Esophagus squamous epithelium (tissue), 5 donors: Measurements from ENCODE around the gene GNPAT. TPM values are rescaled to one million over a fixed set of nuclear protein-coding genes. Genes with fewer than 3 reads are reported as not detected.
A peak's percentile ranks its signal among the peaks of the same experiment; 100 is the strongest.
"Not testable (repeated sequence)": the region's sequence is repeated elsewhere in the genome, so short reads cannot be mapped to it uniquely, and the experiment has no call there.

ENCODE experiments used
- DNase-seq: peaks from one replicate; lab custom pipeline; 2025; lab: John Stamatoyannopoulos, UW
- H3K27ac ChIP-seq, 4 donors: fragments of 200-600 bp; sonication (generic); one replicate each; pipeline ENCODE4 v1.5.1; 2016 to 2019; ENCODE audit warnings: mild to moderate bottlenecking in 1 of 4
- H3K27me3 ChIP-seq, 4 donors: fragments of 200-600 bp; sonication (generic); 1 replicate in 3 of 4; 2 replicates in 1 of 4; pipeline versions ENCODE4 v1.5.1 to v1.6.0; 2017 to 2021; ENCODE audit warnings: antibody characterized with exemption in 1 of 4
- H3K36me3 ChIP-seq, 3 donors: fragments of 200-600 bp; sonication (generic); one replicate each; pipeline ENCODE4 v1.5.1; 2016 to 2019
- H3K4me1 ChIP-seq, 3 donors: fragments of 200-600 bp; sonication (generic); one replicate each; pipeline ENCODE4 v1.5.1; 2017 to 2019
- H3K4me3 ChIP-seq, 4 donors: fragments of 200-600 bp; sonication (generic); 1 replicate in 3 of 4; 2 replicates in 1 of 4; pipeline ENCODE4 v1.5.1; 2016 to 2019; ENCODE audit warnings: mild to moderate bottlenecking in 2 of 4, moderate library complexity in 1 of 4
- H3K9me3 ChIP-seq, 3 donors: fragments of 200-600 bp; sonication (generic); one replicate each; pipeline ENCODE4 v1.5.1; 2016 to 2019
- CTCF ChIP-seq, 6 experiments: fragments of 450-650 bp in 4 of 6; fragments of 200-600 bp in 2 of 6; sonication (generic) in 2 of 6; IDR thresholded peaks; one replicate each; pipeline ENCODE4 v1.5.1; 2016 to 2019; ENCODE audit warnings: antibody characterized with exemption in 6 of 6, mild to moderate bottlenecking in 4 of 6, moderate library complexity in 4 of 6
- POLR2A ChIP-seq, 4 donors: fragments of 450-650 bp; IDR thresholded peaks; one replicate each; pipeline ENCODE4 v1.6.1; 2017; ENCODE audit warnings: antibody characterized with exemption in 4 of 4, mild to moderate bottlenecking in 4 of 4, moderate library complexity in 3 of 4
- WGBS, 2 donors: methylation state at CpG; one replicate each; pipeline ENCODE4 v1.1.5; 2018; 5-methylcytosine and 5-hydroxymethylcytosine counted together
- intact Hi-C: fragments of 100-400 bp; cut with DNase I; formaldehyde crosslinking; loops from one replicate; pipeline ENCODE4 v1.15.0; 2022
- total RNA-seq, 4 donors: library from RNA; depleted of rRNA; stranded (reverse); fragments of >200 nt; gene quantifications; one replicate each; pipeline ENCODE4 v1.1.0, GENCODE V29; 2016
- donor health status: DM: yes; HTN: yes; CAD: no.

Gene GNPAT
- total RNA-seq, 4 donors from 2014 or later: 14.9 to 44.0 (median 25.2) TPM

GRCh38 chr1:231207437-231207836 lies 33.6 kb upstream of the GNPAT start:
- 70 to 92% methylated on average over 3 of the region's 3 CpGs for WGBS, 2 donors
- peaks cover 0 to 22% (median 0%) of the 10 kb centered on the region in 4 donors for H3K27me3 ChIP-seq
- H3K36me3 ChIP-seq: no peaks in the 10 kb centered on the region
- H3K4me1 ChIP-seq: peaks cover 2 to 9% (median 8%) of the 10 kb centered on the region in 3 donors
- DNase-seq: no peak
- intact Hi-C loops: no loop called here
- H3K4me3 ChIP-seq: no peak overlapping the region
- no peak overlapping the region for H3K27ac ChIP-seq
- no peak for TF ChIP-seq POLR2A (IDR thresholded peaks at IDR 0.05)
- no peak for TF ChIP-seq CTCF (IDR thresholded peaks at IDR 0.05)
- no peaks in the 10 kb centered on the region for H3K9me3 ChIP-seq

GRCh38 chr1:231208980-231209379 lies 32.0 kb upstream of the GNPAT start:
- H3K4me1 ChIP-seq: peaks cover 2 to 9% (median 8%) of the 10 kb centered on the region in 3 donors
- intact Hi-C loops: no loop called here
- H3K27ac ChIP-seq: no peak overlapping the region
- peaks cover 0 to 18% (median 0%) of the 10 kb centered on the region in 4 donors for H3K27me3 ChIP-seq
- H3K36me3 ChIP-seq: no peaks in the 10 kb centered on the region
- TF ChIP-seq CTCF (IDR thresholded peaks at IDR 0.05) (no peak), POLR2A (IDR thresholded peaks at IDR 0.05) (no peak)
- 73 to 90% methylated on average over 2 to 3 of the region's 14 CpGs for WGBS, 2 donors
- no peak overlapping the region for H3K4me3 ChIP-seq
- H3K9me3 ChIP-seq: no peaks in the 10 kb centered on the region
- DNase-seq: no peak

GRCh38 chr1:231209531-231209930 lies 31.5 kb upstream of the GNPAT start:
- H3K36me3 ChIP-seq: no peaks in the 10 kb centered on the region
- 100% methylated on average over 2 of the region's 5 CpGs; no CpG with 5 or more reads in 1 of the 2 donors for WGBS, 2 donors
- intact Hi-C loops: no loop called here
- DNase-seq: no peak
- peaks cover 0 to 17% (median 0%) of the 10 kb centered on the region in 4 donors for H3K27me3 ChIP-seq
- no peak overlapping the region for H3K27ac ChIP-seq
- peaks cover 2 to 9% (median 8%) of the 10 kb centered on the region in 3 donors for H3K4me1 ChIP-seq
- no peak overlapping the region for H3K4me3 ChIP-seq
- no peak for TF ChIP-seq CTCF (IDR thresholded peaks at IDR 0.05)
- TF ChIP-seq POLR2A (IDR thresholded peaks at IDR 0.05): no peak
- H3K9me3 ChIP-seq: no peaks in the 10 kb centered on the region

- H3K27me3 ChIP-seq: peaks cover 0 to 19% (median 0%) of the 10 kb centered on the region in 4 donors
- H3K4me3 ChIP-seq: no peak overlapping the region
- WGBS, 2 donors: 82 to 100% methylated on average over 1 to 4 of the region's 6 CpGs
- H3K4me1 ChIP-seq: peaks cover 2 to 9% (median 8%) of the 10 kb centered on the region in 3 donors
- TF ChIP-seq CTCF (IDR thresholded peaks at IDR 0.05) (no peak), POLR2A (IDR thresholded peaks at IDR 0.05) (no peak)
- no peak overlapping the region for H3K27ac ChIP-seq
- no peak for DNase-seq
- no peaks in the 10 kb centered on the region for H3K9me3 ChIP-seq
- no peaks in the 10 kb centered on the region for H3K36me3 ChIP-seq
- intact Hi-C loops: loop anchor here (10.0 kb wide), 1 partner anchor 295 kb away; no protein-coding TSS in a partner anchor
Measured at GRCh38 chr1:231210126-231210525, 30.9 kb upstream of the GNPAT start.

- Histone ChIP-seq H3K4me1 (peaks cover 2 to 10% (median 8%) of the 10 kb centered on the region in 3 donors), H3K9me3 (no peaks in the 10 kb centered on the region), H3K27ac (no peak overlapping the region), H3K27me3 (peaks cover 0 to 25% (median 0%) of the 10 kb centered on the region in 4 donors), H3K4me3 (peak overlapping the region; percentile 34 to 68 (median 46)), H3K36me3 (no peaks in the 10 kb centered on the region)
- TF ChIP-seq POLR2A (IDR thresholded peaks at IDR 0.05) (no peak), CTCF (IDR thresholded peaks at IDR 0.05) (peak; percentile 85 to 93 (median 91))
- WGBS, 2 donors: 20 to 23% methylated on average over 21 to 22 of the region's 28 CpGs
- intact Hi-C loops: loop anchor here (10.0 kb wide), 1 partner anchor 296 kb away; no protein-coding TSS in a partner anchor
- DNase-seq: peak; percentile 42
Measured at GRCh38 chr1:231211005-231211857, 29.8 kb upstream of the GNPAT start.

GRCh38 chr1:231212301-231212700 lies 28.7 kb upstream of the GNPAT start:
- 66 to 80% methylated on average over 5 of the region's 5 CpGs for WGBS, 2 donors
- not testable (repeated sequence) for H3K36me3 ChIP-seq, H3K9me3 ChIP-seq, H3K27ac ChIP-seq, H3K4me3 ChIP-seq, DNase-seq
- intact Hi-C loops: loop anchor here (10.0 kb wide), 1 partner anchor 298 kb away; no protein-coding TSS in a partner anchor
- Histone ChIP-seq H3K27me3 (peaks cover 0 to 25% (median 0%) of the 10 kb centered on the region in 4 donors), H3K4me1 (peaks cover 5 to 20% (median 8%) of the 10 kb centered on the region in 3 donors)
